ENCODE results near the gene TRPV3.

TRPV3 gene

GRCh38 chr17:3553419-3554401, 3.9 kb downstream of the TRPV3 start:
- no peaks in the 10 kb centered on the region for H3K36me3 ChIP-seq (ENCODE audit: control insufficient read depth in 2 of 2, insufficient read depth in 1 of 2, low read length in 2 of 2)
- ChIA-PET CTCF (interaction anchor here (0.6 kb wide), 1 partner anchor 38 kb away, joined by 3 read pairs; no protein-coding TSS in a partner anchor), POLR2A (no interaction called here)
- H3K4me3 ChIP-seq (ENCODE audit: low read depth, low read length), result no peak overlapping the region
- H3K9me3 ChIP-seq (ENCODE audit: control insufficient read depth, insufficient read depth, low read depth, low read length), result no peaks in the 10 kb centered on the region
- TF ChIP-seq ZNF629 (tag by site-specific recombination; IDR thresholded peaks at IDR 0.05) (no peak), ZNF449 (tag by site-specific recombination; IDR thresholded peaks at IDR 0.05) (no peak), ZNF514 (tag by site-specific recombination; IDR thresholded peaks at IDR 0.05) (no peak), ZNF510 (tag by site-specific recombination; IDR thresholded peaks at IDR 0.05; ENCODE audit: insufficient replicate concordance) (no peak), ZNF639 (tag by site-specific recombination; IDR thresholded peaks at IDR 0.05) (no peak), ZBTB11 (tag by site-specific recombination; conservative IDR thresholded peaks at IDR 0.05; ENCODE audit: low read depth) (no peak), WT1 (tag by site-specific recombination; IDR thresholded peaks at IDR 0.05) (no peak), ZNF585B (tag by site-specific recombination; IDR thresholded peaks at IDR 0.05) (no peak), ZNF48 (tag by site-specific recombination; IDR thresholded peaks at IDR 0.05) (no peak), INSM2 (tag by site-specific recombination; IDR thresholded peaks at IDR 0.05) (no peak), ZNF10 (tag by site-specific recombination; IDR thresholded peaks at IDR 0.05) (no peak), PRDM6 (tag by site-specific recombination; IDR thresholded peaks at IDR 0.05) (no peak), ZNF362 (tag by site-specific recombination; IDR thresholded peaks at IDR 0.05) (no peak), ZFP3 (tag by site-specific recombination; IDR thresholded peaks at IDR 0.05; ENCODE audit: low read depth) (no peak), SALL2 (tag by site-specific recombination; IDR thresholded peaks at IDR 0.05; ENCODE audit: borderline replicate concordance) (no peak), GLI4 (tag by site-specific recombination; IDR thresholded peaks at IDR 0.05) (no peak)
- H3K4me1 ChIP-seq (ENCODE audit: control insufficient read depth, insufficient read depth, low read length), result no peaks in the 10 kb centered on the region; the same call in 1 of the 2 replicates
- no peak overlapping the region for H3K27ac ChIP-seq (ENCODE audit: extremely low read depth, low read depth, low read length)

Measured in HEK293 (cell line).